ENCODE measurements around the gene TRPV5. TPM values are rescaled to one million over a fixed set of nuclear protein-coding genes. Genes with fewer than 3 reads are reported as not detected.

Gene TRPV5
- polyA plus RNA-seq, 4 donors: 0.01 to 0.03 TPM; not detected in 2

DNA sequence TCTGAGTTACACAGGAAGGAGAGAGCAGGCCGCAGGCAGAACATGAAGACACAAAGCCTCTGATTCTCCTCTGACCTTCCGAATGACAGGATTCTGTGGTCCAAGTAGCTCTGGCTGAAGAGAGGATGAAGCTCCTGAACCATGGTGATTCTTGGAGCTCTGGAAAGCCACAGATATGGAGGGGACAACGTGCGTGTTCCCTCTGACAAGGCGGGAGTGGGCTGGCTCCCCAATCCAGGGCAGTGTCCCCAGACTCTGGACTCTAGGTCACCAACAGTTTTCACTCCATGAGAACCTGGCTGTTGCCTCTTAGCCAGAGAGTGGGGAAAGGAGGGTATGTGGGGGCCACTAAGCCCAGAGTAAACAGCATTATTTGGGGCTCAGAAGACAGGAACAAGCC, 40.6 kb downstream of the TRPV5 start:
- Histone ChIP-seq H3K27me3 (ENCODE audit: control insufficient read depth in 3 of 3, insufficient read depth in 3 of 3, low read length in 3 of 3) (peaks cover 0 to 2% (median 0%) of the 10 kb centered on the region in 3 donors), H3K9me3 (ENCODE audit: control insufficient read depth in 2 of 2, insufficient read depth in 1 of 2, low read depth in 1 of 2, low read length in 1 of 2) (no peaks in the 10 kb centered on the region), H3K36me3 (ENCODE audit: control insufficient read depth in 3 of 3, insufficient read depth in 2 of 3, low read depth in 1 of 3, low read length in 3 of 3) (no peaks in the 10 kb centered on the region), H3K4me1 (ENCODE audit: control insufficient read depth in 3 of 3, insufficient read depth in 2 of 3, low read depth in 1 of 3, low read length in 2 of 3) (peaks cover 0 to 46% (median 8%) of the 10 kb centered on the region in 3 donors), H3K27ac (ENCODE audit: low read depth in 1 of 3, low read length in 2 of 3) (no peak overlapping the region), H3K4me3 (ENCODE audit: low read depth in 1 of 3, low read length in 3 of 3) (no peak overlapping the region)
- no peak for FAIRE-seq
- peak; percentile 48 to 66 for DNase-seq
- WGBS, 3 donors: 34 to 72% (median 53%) methylated on average over 5 of the region's 5 CpGs

DNA sequence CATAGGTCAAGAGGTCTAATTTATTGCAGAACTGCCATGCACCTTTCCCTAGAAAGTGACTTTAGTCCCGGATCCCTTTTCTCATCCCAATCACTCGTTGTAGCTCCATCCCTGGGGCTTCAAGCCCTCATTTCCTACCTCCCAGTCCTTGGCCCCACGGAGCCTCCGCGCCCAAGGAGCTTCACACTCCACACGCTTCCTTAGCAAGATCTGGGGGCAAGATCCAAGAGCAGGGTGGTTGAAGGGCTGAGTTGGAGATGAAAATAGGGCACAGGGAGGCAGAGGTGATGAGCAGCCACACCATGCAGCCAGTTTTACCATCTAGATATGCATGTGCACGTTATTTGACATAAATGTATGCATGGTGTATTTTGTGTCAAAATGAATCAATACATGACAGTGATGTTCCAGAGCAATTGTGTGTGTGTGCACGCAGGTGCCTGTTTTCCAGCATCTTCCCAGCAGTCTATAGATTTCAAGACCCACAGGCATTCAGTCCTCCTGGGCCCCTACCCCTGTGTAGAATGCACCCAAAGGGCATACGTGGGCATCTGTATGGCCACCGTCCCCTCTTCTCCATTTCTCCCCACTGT, 42.0 kb downstream of the TRPV5 start:
- H3K4me1 ChIP-seq (ENCODE audit: control insufficient read depth in 3 of 3, insufficient read depth in 2 of 3, low read depth in 1 of 3, low read length in 2 of 3): peaks cover 0 to 46% (median 9%) of the 10 kb centered on the region in 3 donors
- FAIRE-seq: no peak
- 81 to 85% (median 83%) methylated on average over 10 of the region's 10 CpGs for WGBS, 3 donors
- no peaks in the 10 kb centered on the region for H3K36me3 ChIP-seq (ENCODE audit: control insufficient read depth in 3 of 3, insufficient read depth in 2 of 3, low read depth in 1 of 3, low read length in 3 of 3)
- peaks cover 0 to 2% (median 0%) of the 10 kb centered on the region in 3 donors for H3K27me3 ChIP-seq (ENCODE audit: control insufficient read depth in 3 of 3, insufficient read depth in 3 of 3, low read length in 3 of 3)
- no peak for DNase-seq
- H3K4me3 ChIP-seq (ENCODE audit: low read depth in 1 of 3, low read length in 3 of 3): no peak overlapping the region
- H3K9me3 ChIP-seq (ENCODE audit: control insufficient read depth in 2 of 2, insufficient read depth in 1 of 2, low read depth in 1 of 2, low read length in 1 of 2): no peaks in the 10 kb centered on the region
- H3K27ac ChIP-seq (ENCODE audit: low read depth in 1 of 3, low read length in 2 of 3): no peak overlapping the region

DNA sequence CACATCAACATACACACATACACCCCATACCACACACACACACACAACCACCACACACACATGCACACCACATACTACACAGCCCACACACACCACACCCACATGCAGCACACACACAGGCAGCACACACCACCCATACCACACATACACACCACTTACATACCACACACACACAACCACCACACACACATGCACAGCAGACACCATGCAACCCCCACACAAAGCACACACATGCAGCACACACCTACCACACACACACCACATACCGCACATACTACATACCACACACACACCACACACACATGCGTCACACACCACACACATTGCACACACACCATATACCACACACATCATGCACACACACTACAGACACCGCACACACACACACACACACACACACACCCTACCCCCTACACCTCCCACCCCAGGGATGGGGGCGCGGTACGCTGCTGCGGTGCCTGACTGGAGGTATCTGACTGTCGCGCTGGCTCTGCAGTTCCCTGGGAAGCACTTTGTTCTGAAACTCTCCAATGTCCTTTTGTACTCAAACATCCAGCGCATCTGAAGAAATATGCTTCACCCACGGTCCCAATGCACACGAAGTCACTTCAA, 42.6 kb downstream of the TRPV5 start:
- Histone ChIP-seq H3K4me3 (ENCODE audit: low read depth in 1 of 3, low read length in 3 of 3) (no peak overlapping the region), H3K9me3 (ENCODE audit: control insufficient read depth in 2 of 2, insufficient read depth in 1 of 2, low read depth in 1 of 2, low read length in 1 of 2) (no peaks in the 10 kb centered on the region), H3K27ac (ENCODE audit: low read depth in 1 of 3, low read length in 2 of 3) (no peak overlapping the region), H3K4me1 (ENCODE audit: control insufficient read depth in 3 of 3, insufficient read depth in 2 of 3, low read depth in 1 of 3, low read length in 2 of 3) (peaks cover 0 to 46% (median 9%) of the 10 kb centered on the region in 3 donors), H3K27me3 (ENCODE audit: control insufficient read depth in 3 of 3, insufficient read depth in 3 of 3, low read length in 3 of 3) (peaks cover 0 to 2% (median 0%) of the 10 kb centered on the region in 3 donors), H3K36me3 (ENCODE audit: control insufficient read depth in 3 of 3, insufficient read depth in 2 of 3, low read depth in 1 of 3, low read length in 3 of 3) (no peaks in the 10 kb centered on the region)
- DNase-seq (no peak), FAIRE-seq (no peak)
- 55 to 71% (median 64%) methylated on average over 12 of the region's 12 CpGs for WGBS, 3 donors

DNA sequence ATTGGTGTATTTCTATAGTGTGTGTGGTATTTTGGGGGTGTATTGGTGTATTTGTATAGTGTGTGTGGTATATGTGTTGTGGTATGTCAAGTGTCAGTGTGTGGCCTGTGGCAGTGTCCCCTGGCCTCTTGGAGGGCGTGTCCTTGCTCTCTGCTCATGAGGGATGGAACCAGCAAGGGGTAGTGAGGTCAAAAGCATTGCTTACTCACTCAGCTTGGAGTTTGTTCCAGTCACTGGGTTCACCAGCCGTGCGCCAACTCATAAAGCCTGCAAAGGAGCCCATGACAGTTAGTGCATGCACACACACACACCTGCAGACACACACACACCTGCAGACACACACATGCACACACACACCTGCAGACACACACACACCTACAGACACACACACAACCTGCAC, 43.7 kb downstream of the TRPV5 start:
- H3K36me3 ChIP-seq (ENCODE audit: control insufficient read depth in 3 of 3, insufficient read depth in 2 of 3, low read depth in 1 of 3, low read length in 3 of 3): no peaks in the 10 kb centered on the region
- peak overlapping the region in 1 of 3 donors; percentile 9 for H3K27ac ChIP-seq (ENCODE audit: low read depth in 1 of 3, low read length in 2 of 3)
- DNase-seq: peak; percentile 84 to 95
- H3K27me3 ChIP-seq (ENCODE audit: control insufficient read depth in 3 of 3, insufficient read depth in 3 of 3, low read length in 3 of 3): peaks cover 0 to 2% (median 0%) of the 10 kb centered on the region in 3 donors
- no peaks in the 10 kb centered on the region for H3K9me3 ChIP-seq (ENCODE audit: control insufficient read depth in 2 of 2, insufficient read depth in 1 of 2, low read depth in 1 of 2, low read length in 1 of 2)
- H3K4me1 ChIP-seq (ENCODE audit: control insufficient read depth in 3 of 3, insufficient read depth in 2 of 3, low read depth in 1 of 3, low read length in 2 of 3): peaks cover 2 to 41% (median 9%) of the 10 kb centered on the region in 3 donors
- WGBS, 3 donors: 7 to 50% (median 33%) methylated on average over 3 of the region's 3 CpGs
- H3K4me3 ChIP-seq (ENCODE audit: low read depth in 1 of 3, low read length in 3 of 3): no peak overlapping the region
- no peak for FAIRE-seq

DNA sequence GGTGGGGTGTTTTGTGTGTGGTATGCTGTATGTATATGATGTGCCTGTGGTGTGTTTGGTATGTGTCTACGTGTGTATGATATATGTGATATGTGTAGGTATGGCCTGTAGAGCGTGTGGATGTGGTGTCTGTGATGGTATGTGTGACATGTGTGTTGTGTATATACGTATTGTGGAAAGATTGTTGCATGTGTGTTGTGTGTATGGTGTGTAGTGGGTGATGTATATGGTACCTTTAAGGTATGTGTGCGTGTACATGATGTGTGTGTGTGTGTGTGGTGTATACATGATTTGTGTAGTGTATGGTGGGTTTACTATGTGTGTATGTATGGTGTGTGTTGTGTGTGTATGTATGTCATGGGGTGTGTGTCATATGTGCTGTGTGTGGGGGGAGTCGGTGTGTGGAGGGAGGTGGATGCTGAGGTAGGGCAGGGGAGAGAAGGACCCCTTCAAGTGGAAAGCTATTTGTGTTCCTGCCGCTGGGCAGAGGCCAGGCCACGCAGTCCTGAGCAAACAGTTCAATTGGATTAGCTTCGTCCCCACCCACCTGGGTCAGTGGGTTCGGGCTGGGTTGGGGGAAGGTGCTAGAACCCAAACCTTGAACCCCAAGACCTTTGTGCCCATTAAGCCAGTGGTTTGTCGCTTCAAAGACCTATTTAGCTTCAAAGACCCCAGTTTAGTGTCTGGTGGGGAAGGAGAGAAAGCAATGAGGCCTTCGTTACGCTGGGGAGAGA, 46.1 kb downstream of the TRPV5 start:
- Histone ChIP-seq H3K4me3 (ENCODE audit: low read depth in 1 of 3, low read length in 3 of 3) (no peak overlapping the region), H3K9me3 (ENCODE audit: control insufficient read depth in 2 of 2, insufficient read depth in 1 of 2, low read depth in 1 of 2, low read length in 1 of 2) (no peaks in the 10 kb centered on the region), H3K36me3 (ENCODE audit: control insufficient read depth in 3 of 3, insufficient read depth in 2 of 3, low read depth in 1 of 3, low read length in 3 of 3) (no peaks in the 10 kb centered on the region), H3K4me1 (ENCODE audit: control insufficient read depth in 3 of 3, insufficient read depth in 2 of 3, low read depth in 1 of 3, low read length in 2 of 3) (peaks cover 2 to 24% (median 5%) of the 10 kb centered on the region in 3 donors), H3K27ac (ENCODE audit: low read depth in 1 of 3, low read length in 2 of 3) (no peak overlapping the region), H3K27me3 (ENCODE audit: control insufficient read depth in 3 of 3, insufficient read depth in 3 of 3, low read length in 3 of 3) (no peaks in the 10 kb centered on the region)
- 55 to 75% (median 63%) methylated on average over 12 of the region's 12 CpGs for WGBS, 3 donors
- no peak for DNase-seq
- FAIRE-seq: no peak

DNA sequence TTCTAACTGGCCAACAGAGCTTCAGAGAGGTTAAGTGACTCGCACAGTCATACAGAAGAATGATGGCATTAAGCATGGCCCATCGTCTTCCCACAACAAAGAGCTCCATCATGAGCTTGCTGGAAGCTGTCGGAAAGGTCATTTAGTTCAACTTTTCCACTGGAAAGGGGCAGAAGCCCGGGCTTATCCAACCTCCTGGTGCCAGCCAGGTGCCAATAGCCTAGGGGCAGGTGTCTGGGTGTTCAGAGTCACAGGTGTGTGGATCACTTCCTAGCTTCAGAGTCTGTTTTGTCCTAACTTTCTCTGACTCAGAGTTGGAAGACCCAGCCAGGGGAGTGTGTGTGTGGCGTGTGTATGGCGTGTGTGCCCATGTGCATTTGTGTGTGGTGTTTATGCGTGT, 46.7 kb downstream of the TRPV5 start:
- DNase-seq (no peak), FAIRE-seq (no peak)
- Histone ChIP-seq H3K9me3 (ENCODE audit: control insufficient read depth in 2 of 2, insufficient read depth in 1 of 2, low read depth in 1 of 2, low read length in 1 of 2) (no peaks in the 10 kb centered on the region), H3K4me3 (ENCODE audit: low read depth in 1 of 3, low read length in 3 of 3) (no peak overlapping the region), H3K36me3 (ENCODE audit: control insufficient read depth in 3 of 3, insufficient read depth in 2 of 3, low read depth in 1 of 3, low read length in 3 of 3) (no peaks in the 10 kb centered on the region), H3K27ac (ENCODE audit: low read depth in 1 of 3, low read length in 2 of 3) (no peak overlapping the region), H3K27me3 (ENCODE audit: control insufficient read depth in 3 of 3, insufficient read depth in 3 of 3, low read length in 3 of 3) (no peaks in the 10 kb centered on the region), H3K4me1 (ENCODE audit: control insufficient read depth in 3 of 3, insufficient read depth in 2 of 3, low read depth in 1 of 3, low read length in 2 of 3) (peaks cover 2 to 24% (median 5%) of the 10 kb centered on the region in 3 donors)
- 38 to 62% (median 58%) methylated on average over 7 of the region's 7 CpGs for WGBS, 3 donors

DNA sequence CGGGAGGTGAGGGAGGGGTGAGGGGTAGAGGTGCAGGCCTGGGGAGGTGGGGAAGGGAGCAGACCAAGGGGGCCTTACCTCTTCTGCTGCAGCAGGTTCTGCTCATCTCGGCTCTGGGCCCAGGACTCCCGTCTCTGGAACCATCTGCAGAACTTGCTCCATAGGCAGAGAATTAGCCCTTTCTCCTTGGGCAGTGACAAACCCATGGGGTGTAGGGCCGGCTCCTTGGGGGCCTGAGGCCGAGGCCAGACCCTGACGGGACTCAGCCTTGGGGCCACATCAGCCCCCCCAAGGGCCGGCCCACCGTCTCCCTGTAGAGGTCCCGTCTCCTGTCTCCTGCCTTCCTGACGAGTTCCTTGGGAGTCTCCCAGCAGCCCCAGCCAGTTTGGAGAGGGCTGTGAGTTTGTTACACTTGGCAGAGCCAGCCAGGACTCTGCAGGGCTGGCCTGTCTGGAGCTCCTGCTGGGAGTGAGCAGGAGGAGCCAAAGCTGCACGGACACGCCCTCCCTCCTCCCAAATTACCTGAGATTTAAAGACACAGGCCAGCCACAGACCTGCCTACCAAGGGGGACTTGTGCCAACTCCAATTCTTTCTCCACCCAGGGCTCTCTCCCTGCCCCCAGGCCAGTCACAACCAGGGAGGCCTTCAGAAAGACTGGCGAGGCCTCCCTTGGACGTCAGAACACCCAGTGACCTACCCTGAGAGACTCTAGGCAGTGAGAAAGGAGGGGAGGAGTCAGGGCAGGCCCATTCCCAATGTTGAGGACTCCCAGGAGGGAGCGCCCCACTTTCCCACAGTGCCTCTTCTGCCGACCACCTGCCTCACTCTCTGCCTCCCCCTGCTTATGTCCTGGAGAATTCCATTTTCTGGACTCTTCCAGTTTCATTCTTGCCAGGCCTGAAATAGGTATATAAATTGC, 48.0 kb downstream of the TRPV5 start, which contains the start of gene TRPV6:
Gene TRPV6, minus strand, starts transcription at position 435 of the 920 bp plus-strand sequence.
- no peak within 1 kb of the TSS for H3K27ac ChIP-seq (ENCODE audit: low read depth in 1 of 3, low read length in 2 of 3)
- no peaks in the 10 kb centered on the region for H3K9me3 ChIP-seq (ENCODE audit: control insufficient read depth in 2 of 2, insufficient read depth in 1 of 2, low read depth in 1 of 2, low read length in 1 of 2)
- H3K4me1 ChIP-seq (ENCODE audit: control insufficient read depth in 3 of 3, insufficient read depth in 2 of 3, low read depth in 1 of 3, low read length in 2 of 3): peaks cover 2 to 24% (median 3%) of the 10 kb centered on the region in 3 donors
- no peaks in the 10 kb centered on the region for H3K36me3 ChIP-seq (ENCODE audit: control insufficient read depth in 3 of 3, insufficient read depth in 2 of 3, low read depth in 1 of 3, low read length in 3 of 3)
- 22 to 49% (median 30%) methylated on average over 14 to 16 of the region's 16 CpGs for WGBS, 3 donors
- H3K4me3 ChIP-seq (ENCODE audit: low read depth in 1 of 3, low read length in 3 of 3): peak within 1 kb of the TSS in 1 of 3 donors; percentile 56
- peak; percentile 43 to 81 for DNase-seq
- FAIRE-seq: no peak
- no peaks in the 10 kb centered on the region for H3K27me3 ChIP-seq (ENCODE audit: control insufficient read depth in 3 of 3, insufficient read depth in 3 of 3, low read length in 3 of 3)

DNA sequence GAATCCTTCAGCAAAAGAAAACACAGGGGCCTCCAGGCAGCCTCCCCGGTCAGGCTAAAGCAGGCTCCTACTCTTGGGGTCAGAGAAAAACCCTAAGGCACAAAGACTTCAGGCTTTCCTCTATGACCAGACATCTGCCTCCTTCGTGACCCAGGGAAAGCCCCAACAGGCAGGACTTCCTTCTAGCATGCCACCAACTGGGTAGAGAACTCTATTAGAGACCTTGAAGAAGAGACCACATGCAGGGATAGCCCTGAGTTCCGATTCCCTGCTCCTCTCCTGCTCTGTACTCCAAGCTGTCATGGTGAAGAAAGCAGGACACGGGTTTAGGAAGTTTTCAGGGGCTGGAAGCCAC, 49.3 kb downstream of the TRPV5 start:
- Histone ChIP-seq H3K4me1 (ENCODE audit: control insufficient read depth in 3 of 3, insufficient read depth in 2 of 3, low read depth in 1 of 3, low read length in 2 of 3) (peaks cover 2 to 17% (median 3%) of the 10 kb centered on the region in 3 donors), H3K9me3 (ENCODE audit: control insufficient read depth in 2 of 2, insufficient read depth in 1 of 2, low read depth in 1 of 2, low read length in 1 of 2) (no peaks in the 10 kb centered on the region), H3K4me3 (ENCODE audit: low read depth in 1 of 3, low read length in 3 of 3) (peak overlapping the region in 1 of 3 donors; percentile 56), H3K27ac (ENCODE audit: low read depth in 1 of 3, low read length in 2 of 3) (no peak overlapping the region), H3K36me3 (ENCODE audit: control insufficient read depth in 3 of 3, insufficient read depth in 2 of 3, low read depth in 1 of 3, low read length in 3 of 3) (no peaks in the 10 kb centered on the region), H3K27me3 (ENCODE audit: control insufficient read depth in 3 of 3, insufficient read depth in 3 of 3, low read length in 3 of 3) (peaks cover 0 to 5% (median 0%) of the 10 kb centered on the region in 3 donors)
- DNase-seq: no peak
- no peak for FAIRE-seq
- 60 to 71% (median 66%) methylated on average over 4 of the region's 4 CpGs for WGBS, 3 donors
